ENCODE results near the gene TOR1AIP1.

The TOR1AIP1 gene

GRCh38 chr1:179881642-179882252 lies 338 bp upstream of the TOR1AIP1 start:
- DNase-seq (ENCODE audit: extremely low read depth in 1 of 2, low read depth in 1 of 2), result no peak

- no peak for DNase-seq (ENCODE audit: extremely low read depth in 1 of 2, low read depth in 1 of 2)
Measured at GRCh38 chr1:179883040-179883744, 1.1 kb downstream of the TOR1AIP1 start.

GRCh38 chr1:179883745-179884138 lies 1.7 kb downstream of the TOR1AIP1 start:
- peak; percentile 11 to 48 for DNase-seq (ENCODE audit: extremely low read depth in 1 of 2, low read depth in 1 of 2)

GRCh38 chr1:179888071-179888470 lies 6.0 kb downstream of the TOR1AIP1 start:
- DNase-seq (ENCODE audit: extremely low read depth in 1 of 2, low read depth in 1 of 2), result no peak

GRCh38 chr1:179889589-179889988 lies 7.5 kb downstream of the TOR1AIP1 start:
- no peak for DNase-seq (ENCODE audit: extremely low read depth in 1 of 2, low read depth in 1 of 2)

- DNase-seq (ENCODE audit: extremely low read depth in 1 of 2, low read depth in 1 of 2), result no peak
Measured at GRCh38 chr1:179910934-179911333, 28.8 kb downstream of the TOR1AIP1 start.

- DNase-seq (ENCODE audit: extremely low read depth in 1 of 2, low read depth in 1 of 2), result no peak
Measured at GRCh38 chr1:179911812-179912211, 29.7 kb downstream of the TOR1AIP1 start.

- no peak for DNase-seq (ENCODE audit: extremely low read depth in 1 of 2, low read depth in 1 of 2)
Measured at GRCh38 chr1:179917601-179918429, 35.7 kb downstream of the TOR1AIP1 start.

- DNase-seq (ENCODE audit: extremely low read depth in 1 of 2, low read depth in 1 of 2), result no peak
Measured at GRCh38 chr1:179921472-179921871, 39.4 kb downstream of the TOR1AIP1 start.

GRCh38 chr1:179921981-179922872 lies 40.1 kb downstream of the TOR1AIP1 start:
- DNase-seq (ENCODE audit: extremely low read depth in 1 of 2, low read depth in 1 of 2), result no peak

- DNase-seq (ENCODE audit: extremely low read depth in 1 of 2, low read depth in 1 of 2), result no peak
Measured at GRCh38 chr1:179923029-179923428, 40.9 kb downstream of the TOR1AIP1 start.

GRCh38 chr1:179924268-179924667 lies 42.2 kb downstream of the TOR1AIP1 start:
- no peak for DNase-seq (ENCODE audit: extremely low read depth in 1 of 2, low read depth in 1 of 2)

GRCh38 chr1:179925302-179925701 lies 43.2 kb downstream of the TOR1AIP1 start:
- no peak for DNase-seq (ENCODE audit: extremely low read depth in 1 of 2, low read depth in 1 of 2)

GRCh38 chr1:179925922-179926849 lies 44.1 kb downstream of the TOR1AIP1 start:
- no peak for DNase-seq (ENCODE audit: extremely low read depth in 1 of 2, low read depth in 1 of 2)

GRCh38 chr1:179926850-179927205 lies 44.7 kb downstream of the TOR1AIP1 start:
- DNase-seq (ENCODE audit: extremely low read depth in 1 of 2, low read depth in 1 of 2), result no peak

- no peak for DNase-seq (ENCODE audit: extremely low read depth in 1 of 2, low read depth in 1 of 2)
Measured at GRCh38 chr1:179929955-179930798, 48.1 kb downstream of the TOR1AIP1 start.

- DNase-seq (ENCODE audit: extremely low read depth in 1 of 2, low read depth in 1 of 2), result no peak
Measured at GRCh38 chr1:179930867-179931266, 48.8 kb downstream of the TOR1AIP1 start.

GRCh38 chr1:179933219-179933618 lies 51.1 kb downstream of the TOR1AIP1 start:
- DNase-seq (ENCODE audit: extremely low read depth in 1 of 2, low read depth in 1 of 2), result no peak
